Measurements from ENCODE around the gene LRRTM2.
"Not testable (repeated sequence)": the region's sequence is repeated elsewhere in the genome, so short reads cannot be mapped to it uniquely, and the experiment has no call there.

The LRRTM2 gene, protein sequence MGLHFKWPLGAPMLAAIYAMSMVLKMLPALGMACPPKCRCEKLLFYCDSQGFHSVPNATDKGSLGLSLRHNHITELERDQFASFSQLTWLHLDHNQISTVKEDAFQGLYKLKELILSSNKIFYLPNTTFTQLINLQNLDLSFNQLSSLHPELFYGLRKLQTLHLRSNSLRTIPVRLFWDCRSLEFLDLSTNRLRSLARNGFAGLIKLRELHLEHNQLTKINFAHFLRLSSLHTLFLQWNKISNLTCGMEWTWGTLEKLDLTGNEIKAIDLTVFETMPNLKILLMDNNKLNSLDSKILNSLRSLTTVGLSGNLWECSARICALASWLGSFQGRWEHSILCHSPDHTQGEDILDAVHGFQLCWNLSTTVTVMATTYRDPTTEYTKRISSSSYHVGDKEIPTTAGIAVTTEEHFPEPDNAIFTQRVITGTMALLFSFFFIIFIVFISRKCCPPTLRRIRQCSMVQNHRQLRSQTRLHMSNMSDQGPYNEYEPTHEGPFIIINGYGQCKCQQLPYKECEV

GRCh38 chr5:138874771-138875551 is at the start of gene LRRTM2:
Gene LRRTM2, minus strand, starts transcription at chr5:138875335. Its CDS starts 424 bp downstream, at chr5:138874911.
- FAIRE-seq (no peak), DNase-seq (ENCODE audit: low spot score) (no peak)

DNA sequence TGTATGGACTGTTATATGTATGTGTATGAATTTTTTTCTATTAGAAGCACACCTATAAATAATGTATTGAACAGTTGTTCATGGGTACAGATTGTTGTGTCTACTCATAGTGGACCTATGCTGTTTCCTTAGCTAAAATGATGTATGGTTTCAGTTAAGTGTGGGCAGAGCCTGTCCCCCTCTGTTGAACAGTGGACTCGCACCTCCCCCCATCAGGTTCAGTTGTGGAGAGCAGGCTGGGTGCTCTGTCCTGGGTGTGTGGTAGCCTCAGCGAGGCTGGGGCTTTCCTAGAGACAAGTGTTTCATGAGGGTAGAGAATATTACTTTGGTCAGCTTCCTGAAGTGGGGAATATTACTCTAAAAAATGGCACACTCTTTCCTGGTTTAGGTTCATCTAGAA is 47.4 kb upstream of the LRRTM2 start:
- DNase-seq (ENCODE audit: low spot score) (no peak), FAIRE-seq (no peak)

DNA sequence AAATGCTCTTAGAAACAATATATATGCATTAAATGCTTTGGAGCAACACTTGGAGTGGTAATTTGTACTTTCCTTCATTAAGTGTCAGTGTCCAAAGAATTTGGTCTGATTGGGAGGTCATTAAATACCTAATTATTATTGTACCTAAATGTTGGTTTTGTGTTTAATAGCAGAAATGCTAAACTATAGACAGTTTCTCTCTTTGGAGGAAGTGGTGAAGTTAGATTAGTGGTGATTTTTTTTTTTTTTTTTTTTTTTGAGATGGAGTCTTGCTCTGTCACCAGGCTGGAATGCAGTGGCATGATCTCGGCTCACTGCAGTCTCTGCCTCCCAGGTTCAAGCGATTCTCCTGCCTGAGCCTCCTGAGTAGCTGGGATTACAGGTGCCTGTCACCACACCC is 46.2 kb upstream of the LRRTM2 start:
- not testable (repeated sequence) for DNase-seq (ENCODE audit: low spot score); FAIRE-seq

DNA sequence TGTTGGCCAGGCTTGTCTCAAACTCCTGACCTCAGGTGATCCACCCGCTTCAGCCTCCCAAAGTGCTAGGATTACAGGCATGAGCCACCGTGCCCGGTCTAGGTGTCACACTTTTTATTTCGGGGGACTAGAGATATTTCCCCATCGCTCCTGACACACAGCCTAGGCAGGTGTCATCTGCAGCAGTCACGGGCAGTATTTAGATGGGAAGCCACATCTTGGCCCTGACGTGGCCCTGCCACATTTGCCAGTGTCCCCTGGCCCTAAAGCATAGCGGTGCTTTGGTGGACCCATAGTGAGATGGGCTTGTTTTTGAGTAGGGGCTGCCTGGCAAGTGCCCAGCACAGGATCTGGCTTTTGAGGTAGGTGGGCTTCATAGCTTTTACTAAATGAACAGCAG is 45.0 kb upstream of the LRRTM2 start:
- DNase-seq (ENCODE audit: low spot score) (no peak), FAIRE-seq (no peak)

DNA sequence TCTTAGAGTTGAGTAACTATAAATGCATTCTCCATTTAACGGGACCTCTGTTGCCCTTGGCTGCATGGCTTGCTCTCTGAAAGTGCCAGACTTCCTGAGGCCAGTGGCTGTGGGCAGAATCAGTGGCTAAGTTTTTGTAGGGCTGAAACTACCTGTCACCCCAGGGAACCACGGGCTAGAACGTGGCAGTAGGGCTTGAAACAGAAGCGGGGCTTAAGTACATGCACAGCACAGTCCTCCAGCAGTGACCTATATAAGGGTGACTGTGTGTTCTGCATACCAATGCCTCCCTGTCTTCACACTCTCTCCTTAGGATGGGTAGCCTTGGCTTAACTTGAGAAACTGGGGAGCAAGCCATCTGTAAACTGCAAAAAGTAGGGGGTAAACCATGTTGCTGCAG is 43.6 kb upstream of the LRRTM2 start:
- DNase-seq (ENCODE audit: low spot score), result no peak

GRCh38 chr5:138914338-138914737 is 39.2 kb upstream of the LRRTM2 start:
- no peak for FAIRE-seq
- no peak for DNase-seq (ENCODE audit: low spot score)

More for the DNA sequence above, 43.6 kb upstream of the LRRTM2 start:
- no peak for FAIRE-seq

GRCh38 chr5:138913773-138914172 is 38.6 kb upstream of the LRRTM2 start:
- DNase-seq (ENCODE audit: low spot score) (no peak), FAIRE-seq (no peak)

- FAIRE-seq, result no peak
- no peak for DNase-seq (ENCODE audit: low spot score)
Observed at GRCh38 chr5:138912093-138912492, 37.0 kb upstream of the LRRTM2 start.

GRCh38 chr5:138911441-138911840 is 36.3 kb upstream of the LRRTM2 start:
- no peak for FAIRE-seq

GRCh38 chr5:138910546-138911185 is 35.5 kb upstream of the LRRTM2 start:
- FAIRE-seq, result no peak
- DNase-seq (ENCODE audit: low spot score), result no peak

More at GRCh38 chr5:138911441-138911840, 36.3 kb upstream of the LRRTM2 start:
- no peak for DNase-seq (ENCODE audit: low spot score)

GRCh38 chr5:138909734-138910133 is 34.6 kb upstream of the LRRTM2 start:
- FAIRE-seq, result no peak
- DNase-seq (ENCODE audit: low spot score), result no peak

GRCh38 chr5:138905541-138905940 is 30.4 kb upstream of the LRRTM2 start:
- FAIRE-seq (no peak), DNase-seq (ENCODE audit: low spot score) (peak; percentile 11)

DNA sequence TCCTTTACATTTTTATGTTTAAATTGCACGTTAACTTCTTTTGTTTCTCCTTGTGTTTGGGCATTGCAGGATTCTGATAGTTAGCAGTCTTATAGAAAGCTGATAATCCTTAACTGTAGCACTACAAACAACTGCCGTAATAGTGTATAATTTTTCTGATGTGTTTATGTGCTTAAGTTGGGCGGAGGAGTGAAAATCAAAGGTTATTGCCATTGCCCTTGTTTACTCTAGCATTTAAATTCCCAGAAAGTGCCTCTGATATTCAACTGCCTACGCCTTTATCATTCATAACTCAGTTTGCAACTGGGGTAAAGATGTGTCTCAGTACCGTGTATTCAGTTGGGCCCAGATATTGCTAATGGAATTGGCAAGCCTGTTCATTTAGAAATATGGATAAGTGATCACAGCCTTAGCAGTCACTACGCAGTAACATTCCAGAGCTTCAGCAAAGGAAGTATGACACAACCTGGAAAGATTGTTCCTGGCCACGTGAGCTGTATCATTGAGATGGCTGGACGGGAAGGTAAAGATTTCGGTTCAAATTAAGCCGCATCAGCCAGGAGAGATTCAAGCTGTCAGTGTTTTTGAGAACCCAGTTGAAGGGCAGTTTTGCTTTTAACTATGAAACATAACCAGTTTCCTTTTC is 28.1 kb upstream of the LRRTM2 start:
- DNase-seq (ENCODE audit: low spot score) (peak; percentile 39), FAIRE-seq (no peak)

DNA sequence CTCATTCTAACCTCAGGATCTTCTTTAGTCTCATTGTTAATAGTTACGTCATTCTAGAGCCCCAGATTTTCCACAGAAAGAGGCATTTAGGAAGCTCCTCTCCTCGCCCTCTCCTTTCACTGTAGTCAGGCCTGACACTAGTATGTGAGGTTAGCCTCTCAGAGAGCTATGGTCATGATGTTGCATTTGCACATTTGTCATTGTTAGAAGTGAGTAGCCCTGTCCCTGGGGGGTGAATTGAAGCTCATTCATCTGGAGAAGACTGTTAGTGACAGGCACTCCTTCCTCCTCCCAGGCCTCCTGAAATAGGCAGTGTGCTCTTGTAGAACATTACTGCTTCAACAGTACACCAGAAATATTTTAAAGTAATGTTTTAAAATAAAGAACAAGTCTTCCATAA is 26.6 kb upstream of the LRRTM2 start:
- no peak for FAIRE-seq

DNA sequence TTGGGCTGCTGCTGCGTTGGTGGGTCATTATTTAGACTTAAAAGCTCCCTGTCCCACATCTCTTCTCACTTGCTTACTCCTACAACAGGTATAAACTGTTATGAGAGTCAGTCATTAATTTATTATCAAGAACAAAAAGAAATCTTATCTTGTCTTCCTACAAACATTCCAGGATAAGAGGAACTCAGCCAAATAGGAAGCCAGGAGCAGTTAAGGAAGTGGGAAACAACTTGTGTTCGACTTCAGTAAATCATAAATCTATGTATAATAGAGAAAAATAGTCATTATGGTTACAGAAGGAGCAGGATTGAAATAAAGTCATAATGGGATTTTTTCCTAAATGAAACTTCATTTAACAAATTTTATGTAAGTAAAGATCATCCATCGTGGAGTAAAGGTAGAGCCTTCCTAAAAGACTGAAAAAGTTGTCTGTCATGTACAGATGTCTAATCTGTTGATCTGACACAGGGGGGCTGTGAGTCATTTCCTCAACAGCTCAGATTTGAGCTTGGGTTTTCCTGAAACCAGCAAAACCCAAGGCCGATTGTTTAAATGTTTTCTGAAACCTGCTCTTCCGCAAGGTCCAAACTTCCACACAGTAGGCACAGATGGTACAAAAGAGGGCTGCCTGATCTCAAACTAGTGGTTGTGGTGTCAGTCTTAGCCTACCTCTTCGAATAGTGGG is 25.3 kb upstream of the LRRTM2 start:
- peak; percentile 9 for DNase-seq (ENCODE audit: low spot score)

More for the DNA sequence above, 26.6 kb upstream of the LRRTM2 start:
- no peak for DNase-seq (ENCODE audit: low spot score)

DNA sequence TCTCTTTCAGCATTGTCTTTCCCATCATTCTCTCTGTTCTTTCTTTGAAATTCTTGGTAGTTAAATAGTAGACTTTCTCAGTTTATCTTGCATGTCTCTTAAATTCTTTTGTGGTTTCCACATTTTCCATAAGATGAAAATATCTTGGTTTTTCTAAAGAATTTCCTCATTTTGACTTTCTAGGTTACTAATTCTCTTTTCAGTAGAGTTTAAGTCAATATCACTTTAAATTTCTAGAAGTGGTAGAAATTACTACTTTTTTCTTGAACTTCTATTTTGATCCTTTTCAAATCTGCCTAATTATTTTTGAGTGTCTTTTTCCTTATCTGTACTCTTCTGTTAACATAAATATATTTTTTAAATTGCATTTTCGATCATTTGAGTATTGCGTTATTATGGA is 23.6 kb upstream of the LRRTM2 start:
- FAIRE-seq, result no peak

More for the DNA sequence above, 25.3 kb upstream of the LRRTM2 start:
- FAIRE-seq, result no peak

DNA sequence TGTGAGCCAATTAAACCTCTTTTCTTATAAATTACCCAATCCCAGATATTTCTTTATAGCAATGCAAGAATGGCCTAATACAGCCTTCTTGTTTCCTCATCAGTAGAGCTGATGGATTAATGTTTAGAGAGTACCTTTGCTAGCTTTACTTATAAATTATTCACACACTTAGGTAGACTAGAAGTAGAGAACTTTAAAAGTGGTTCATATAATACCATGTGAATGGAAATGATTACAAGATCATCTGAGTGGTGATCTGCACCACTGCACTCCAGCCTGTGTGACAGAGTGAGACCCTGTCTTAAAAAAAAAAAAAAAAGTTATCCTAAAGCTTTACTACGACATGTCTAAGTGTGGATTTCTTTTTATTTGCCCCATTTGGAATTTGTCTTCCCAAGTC is 23.2 kb upstream of the LRRTM2 start:
- no peak for DNase-seq (ENCODE audit: low spot score)
- no peak for FAIRE-seq

More for the DNA sequence above, 23.6 kb upstream of the LRRTM2 start:
- no peak for DNase-seq (ENCODE audit: low spot score)

- FAIRE-seq, result no peak
- no peak for DNase-seq (ENCODE audit: low spot score)
Observed at GRCh38 chr5:138895918-138896317, 20.8 kb upstream of the LRRTM2 start.

DNA sequence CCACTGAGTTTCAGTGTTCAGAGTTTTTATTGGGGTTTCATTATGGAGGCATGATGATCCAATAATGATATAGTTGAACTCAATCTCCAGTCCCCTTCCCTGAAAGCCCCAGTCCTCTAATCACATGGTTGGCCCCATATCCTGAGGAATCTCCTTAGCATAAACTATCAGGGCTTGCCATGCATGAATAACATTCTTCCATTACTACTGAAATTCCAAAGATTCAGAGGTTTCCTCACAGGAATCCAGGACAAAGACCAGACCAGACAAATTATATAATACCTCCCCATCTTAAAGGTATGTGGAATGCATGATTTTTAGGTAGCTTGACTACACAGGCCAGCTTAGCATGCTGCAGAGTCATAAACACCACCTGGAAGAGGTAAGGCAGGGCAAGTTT is 15.5 kb upstream of the LRRTM2 start:
- FAIRE-seq (no peak), DNase-seq (ENCODE audit: low spot score) (no peak)

- no peak for DNase-seq (ENCODE audit: low spot score)
- no peak for FAIRE-seq
Observed at GRCh38 chr5:138889994-138890393, 14.9 kb upstream of the LRRTM2 start.

DNA sequence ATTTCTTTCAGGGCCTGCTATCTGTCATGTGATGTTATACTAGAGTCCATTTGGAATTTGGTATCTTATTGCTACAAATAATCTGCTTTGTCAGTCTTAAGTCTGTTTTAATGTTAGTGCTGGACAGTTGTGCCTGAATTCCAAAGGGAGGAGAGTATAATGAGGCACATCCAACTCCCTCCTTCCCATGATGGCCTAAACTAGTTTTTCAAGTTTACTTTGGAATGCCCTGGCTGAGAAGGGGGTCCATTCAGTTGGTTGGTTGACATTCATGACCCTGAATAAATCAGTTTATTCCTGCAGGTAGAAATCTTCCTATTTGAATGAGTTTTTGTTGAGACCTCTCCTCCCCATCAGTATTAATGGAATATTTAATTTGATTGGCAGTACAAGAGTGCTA is 9.4 kb upstream of the LRRTM2 start:
- DNase-seq (ENCODE audit: low spot score) (no peak), FAIRE-seq (no peak)

All from urothelium cell line (cell line).